ENCODE measurements around the gene CELF2.
A peak's percentile ranks its signal among the peaks of the same experiment; 100 is the strongest.
"Not testable (repeated sequence)": the region's sequence is repeated elsewhere in the genome, so short reads cannot be mapped to it uniquely, and the experiment has no call there.

Gene CELF2

DNA sequence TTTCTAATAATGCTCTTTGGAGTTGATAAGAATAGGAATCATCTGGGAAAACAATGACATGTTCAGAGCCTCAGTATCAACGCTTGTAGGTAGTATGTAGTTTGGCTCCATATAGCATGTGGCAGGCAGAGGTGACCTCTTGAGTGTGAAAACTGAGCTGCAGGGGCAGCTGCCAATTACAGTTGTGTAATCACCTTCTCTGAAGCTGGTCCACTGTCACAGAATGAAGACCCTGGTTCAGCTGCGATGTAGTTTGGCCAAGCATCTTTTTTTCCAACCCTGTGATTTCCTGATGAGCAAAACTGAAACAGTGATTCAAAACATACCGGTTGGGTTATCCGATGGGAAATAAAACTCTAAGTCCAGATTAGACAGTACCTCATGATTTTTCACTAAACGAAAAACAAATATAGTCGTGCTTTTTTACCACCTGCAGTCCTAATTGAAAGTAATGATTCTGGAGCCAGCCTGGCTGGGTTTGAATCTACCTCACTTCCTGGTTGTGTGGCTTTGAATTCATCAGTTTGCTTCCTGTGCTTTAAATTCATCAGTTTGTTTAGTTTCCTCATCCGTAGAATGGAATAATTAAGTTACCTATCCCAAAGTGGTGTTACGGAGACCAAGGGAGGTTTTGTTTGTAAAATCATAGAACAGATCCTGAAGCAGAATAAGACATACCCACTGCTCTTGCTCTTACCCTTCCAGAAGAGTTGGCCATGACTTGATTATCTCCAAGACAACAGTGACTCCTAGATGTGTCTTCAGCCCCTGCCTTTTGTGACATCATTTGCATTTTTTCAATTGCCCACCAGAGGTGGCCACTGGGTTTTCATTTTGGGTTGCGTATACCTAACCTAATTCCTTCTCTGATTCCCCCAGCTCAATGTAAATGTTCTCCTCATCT, 87.4 kb downstream of the CELF2 start:
- DNase-seq, result no peak

DNA sequence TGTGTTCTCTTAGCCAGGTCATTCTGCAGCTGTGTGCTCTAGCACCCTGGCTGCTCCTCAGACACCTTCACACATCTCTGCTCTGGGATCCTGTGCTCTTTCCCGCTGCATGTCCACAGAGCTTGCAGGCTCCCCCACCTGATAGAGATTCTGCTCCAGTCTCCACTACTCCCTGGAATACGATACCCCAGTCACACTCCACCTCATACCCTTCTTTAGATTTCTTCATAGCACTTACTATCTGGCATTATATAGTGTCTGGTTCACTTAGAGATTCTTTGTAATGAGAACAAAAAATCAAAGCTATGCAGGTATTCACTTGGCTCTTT, 88.0 kb downstream of the CELF2 start:
- no peak for DNase-seq

DNA sequence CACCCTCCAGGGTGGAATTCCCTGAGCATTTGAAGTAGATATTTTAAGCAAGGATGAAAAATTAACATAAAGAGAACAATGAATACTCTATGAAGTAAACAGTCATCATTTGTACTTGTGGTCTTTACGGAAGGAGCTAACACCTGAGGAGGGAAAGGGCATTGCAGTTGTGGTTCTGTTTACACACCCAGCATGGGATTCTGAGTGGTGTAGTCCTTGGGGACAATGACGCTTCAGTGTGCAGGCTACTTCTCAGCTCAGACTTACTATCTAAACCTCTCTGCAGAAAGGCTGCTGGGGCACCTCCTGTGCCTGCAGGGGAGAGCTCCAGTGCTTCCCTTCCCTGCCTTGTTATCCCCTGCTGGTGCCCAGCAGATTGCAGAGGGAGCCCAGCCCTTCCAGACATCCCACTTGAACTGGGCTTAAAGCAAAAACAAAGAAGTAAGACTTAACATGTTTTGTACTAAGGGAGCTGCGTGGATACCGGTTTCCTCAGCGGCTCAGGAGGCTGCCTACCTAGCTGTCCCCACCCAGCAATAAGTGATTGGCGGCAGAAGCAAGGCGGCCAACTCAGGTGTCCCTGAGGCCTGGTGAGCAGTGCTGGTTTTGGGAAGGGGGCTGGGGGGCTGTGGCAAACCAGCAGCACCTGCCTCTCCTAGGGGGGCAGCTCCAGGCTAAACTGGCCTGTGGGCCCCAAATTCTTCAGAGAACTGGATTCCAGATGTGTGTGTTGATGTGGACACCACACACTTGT, 89.1 kb downstream of the CELF2 start:
- no peak for DNase-seq

DNA sequence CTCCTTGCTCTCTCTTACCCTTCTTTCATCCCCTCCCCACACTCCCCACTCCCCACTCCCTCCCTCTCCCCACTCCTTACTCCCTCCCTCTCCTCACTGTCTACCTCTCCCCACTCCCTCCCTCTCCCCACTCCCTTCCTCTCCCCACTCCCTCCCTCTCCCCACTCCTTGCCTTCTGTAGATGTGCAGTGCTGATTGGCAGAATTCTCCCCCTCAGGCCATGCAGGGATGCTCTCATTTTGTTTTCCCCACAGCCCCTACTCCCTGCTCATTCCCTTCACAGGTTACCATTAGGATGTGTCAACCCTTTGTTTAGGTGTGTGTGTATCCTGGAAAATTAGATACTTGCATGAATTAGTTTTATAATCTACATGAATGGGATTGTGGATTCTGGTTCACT, 90.3 kb downstream of the CELF2 start:
- no peak for DNase-seq

DNA sequence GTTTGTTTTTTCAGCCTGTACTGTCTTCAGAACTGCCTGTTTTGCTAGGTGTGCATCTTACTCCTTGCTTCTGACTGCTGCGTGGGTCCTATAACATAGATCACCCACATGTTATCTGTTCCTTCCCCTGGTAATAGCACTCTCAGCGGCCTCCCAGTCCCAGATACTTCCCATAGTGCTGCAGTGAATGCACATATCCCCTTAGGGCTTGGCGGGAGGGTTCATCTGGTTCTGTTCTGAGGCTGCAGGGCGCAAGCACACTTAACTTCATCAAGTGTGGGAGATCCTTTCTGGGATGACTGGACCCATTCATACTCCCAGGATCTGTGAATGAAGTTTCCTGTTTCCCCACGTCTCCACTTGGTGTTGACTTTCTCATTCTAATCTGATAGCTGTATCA, 90.7 kb downstream of the CELF2 start:
- no peak for DNase-seq

DNA sequence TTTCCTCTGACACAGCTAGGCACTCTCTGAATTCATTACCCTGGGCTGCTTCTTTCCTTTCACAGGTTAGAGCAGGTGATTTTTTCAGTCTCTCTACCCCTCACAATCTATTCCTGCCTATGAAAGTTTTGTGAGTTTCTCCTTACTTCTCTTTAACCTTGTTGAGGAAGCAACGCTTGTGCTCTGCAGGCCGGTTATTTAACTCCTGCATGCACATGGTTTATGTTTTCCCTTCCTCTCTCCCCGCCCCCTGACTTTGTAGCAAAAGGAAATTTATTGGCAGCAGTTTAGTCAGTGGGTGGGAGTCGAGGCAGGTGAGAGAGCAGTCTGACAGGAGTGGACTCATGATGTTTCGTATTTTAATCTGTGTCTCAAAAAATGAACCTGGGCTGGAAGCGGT, 91.9 kb downstream of the CELF2 start:
- DNase-seq, result no peak

DNA sequence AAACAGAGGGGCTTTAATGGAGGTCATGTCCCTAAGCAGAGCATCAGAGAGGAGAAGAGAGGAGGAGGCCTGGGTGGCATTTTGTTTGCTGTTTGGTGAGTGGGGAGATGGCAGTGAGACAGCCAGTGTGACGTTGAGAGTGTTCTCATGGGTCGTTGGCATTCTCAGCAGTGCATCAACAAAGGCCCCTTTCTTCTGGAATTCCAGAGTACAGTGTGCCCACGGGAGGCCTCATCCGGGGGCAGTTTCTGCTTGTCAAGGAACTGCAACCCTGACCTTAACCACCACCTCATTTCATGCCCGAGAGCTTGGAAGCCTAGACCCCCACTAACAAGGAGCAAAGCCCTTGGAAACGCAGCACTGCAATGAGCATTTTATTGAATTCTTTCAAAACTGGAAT, 92.9 kb downstream of the CELF2 start:
- no peak for DNase-seq

DNA sequence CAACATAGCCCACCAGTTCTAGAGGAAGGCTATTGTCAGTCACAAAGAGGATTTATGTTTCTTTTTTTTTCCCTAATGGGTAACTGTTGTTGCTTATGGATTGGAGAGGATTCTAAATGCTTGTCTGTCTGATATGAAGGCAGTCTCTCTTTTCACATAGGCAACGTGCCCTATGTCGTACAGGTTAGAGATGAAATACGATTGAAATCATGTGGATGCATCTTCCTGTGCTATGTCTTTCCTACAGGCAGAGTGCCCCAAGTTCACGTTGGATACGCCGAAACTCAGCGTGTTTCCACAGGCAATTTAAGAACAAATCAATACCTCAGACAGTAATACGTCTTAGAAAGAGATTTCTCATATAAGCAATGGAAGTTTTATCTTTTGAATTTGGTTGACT, 93.8 kb downstream of the CELF2 start:
- no peak for DNase-seq

DNA sequence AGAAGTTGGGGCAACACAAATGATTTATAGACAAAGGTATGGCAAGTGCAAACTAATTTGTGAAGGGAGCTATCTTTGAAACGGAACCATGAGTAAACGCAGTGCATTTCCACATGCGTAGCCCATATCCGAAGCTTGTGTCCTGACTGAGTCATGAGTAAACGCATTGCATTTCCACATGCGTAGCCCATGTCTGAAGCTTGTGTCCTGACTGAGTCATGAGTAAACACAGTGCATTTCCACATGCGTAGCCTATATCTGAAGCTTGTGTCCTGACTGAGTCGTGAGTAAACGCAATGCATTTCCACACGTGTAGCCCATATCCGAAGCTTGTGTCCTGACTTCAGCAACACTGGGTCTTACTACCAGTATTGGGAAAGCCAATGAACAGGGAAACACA, 95.0 kb downstream of the CELF2 start:
- no peak for DNase-seq

DNA sequence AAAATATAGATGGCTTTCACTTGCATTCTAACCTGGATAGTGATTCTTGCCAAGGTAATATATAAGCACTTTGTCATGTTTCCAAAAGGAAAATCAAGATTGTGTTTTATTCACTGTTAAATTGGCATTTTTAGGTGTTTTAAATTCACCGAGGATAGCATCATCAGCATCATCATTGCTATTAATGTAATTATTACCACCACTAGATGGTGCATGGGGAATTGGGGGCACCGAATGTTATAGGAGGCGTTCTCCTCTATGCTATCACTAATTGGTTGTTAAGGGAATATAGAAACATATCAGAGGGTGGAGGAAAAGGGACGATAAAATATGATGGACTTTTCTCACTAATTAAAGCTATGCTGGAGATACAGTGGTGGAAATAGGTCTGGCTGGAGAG, 95.5 kb downstream of the CELF2 start:
- peak; percentile 30 for DNase-seq

DNA sequence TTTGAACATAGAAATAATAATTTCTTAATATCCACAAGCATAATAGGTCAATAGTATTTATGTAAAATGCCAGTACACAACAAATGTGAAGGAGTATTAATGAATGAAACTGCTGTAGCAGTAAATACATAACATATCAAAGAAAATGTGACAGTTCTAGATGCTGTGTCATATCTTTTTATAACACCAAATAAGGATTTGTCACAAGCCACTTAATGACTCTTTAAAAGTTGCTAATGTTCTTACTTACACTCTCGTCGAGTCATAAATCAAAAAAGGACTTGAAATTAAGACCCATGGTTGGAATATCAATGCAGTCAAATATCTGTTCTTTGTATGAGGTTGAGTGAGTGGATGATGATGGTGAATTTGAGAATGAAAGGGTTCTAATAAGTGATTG, 96.6 kb downstream of the CELF2 start:
- DNase-seq, result no peak

DNA sequence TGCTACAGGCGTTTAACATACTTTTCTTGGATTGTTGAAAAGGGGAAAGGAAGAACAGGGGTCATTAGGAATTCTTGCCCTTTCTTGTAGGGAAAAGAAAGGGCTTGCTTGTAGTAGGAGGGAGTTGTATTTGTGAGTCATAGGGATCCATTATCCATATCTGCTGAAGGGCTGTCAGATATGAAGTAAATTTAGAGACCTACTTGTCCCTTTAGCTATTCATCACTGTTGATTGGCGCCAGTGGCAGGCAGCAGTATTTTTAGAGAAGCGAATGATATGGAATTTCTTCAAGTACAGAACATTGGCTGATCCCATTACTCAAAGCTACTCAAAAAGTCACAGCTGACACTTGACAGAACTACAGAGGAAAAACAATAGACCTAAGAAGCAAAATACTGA, 97.7 kb downstream of the CELF2 start:
- no peak for DNase-seq

DNA sequence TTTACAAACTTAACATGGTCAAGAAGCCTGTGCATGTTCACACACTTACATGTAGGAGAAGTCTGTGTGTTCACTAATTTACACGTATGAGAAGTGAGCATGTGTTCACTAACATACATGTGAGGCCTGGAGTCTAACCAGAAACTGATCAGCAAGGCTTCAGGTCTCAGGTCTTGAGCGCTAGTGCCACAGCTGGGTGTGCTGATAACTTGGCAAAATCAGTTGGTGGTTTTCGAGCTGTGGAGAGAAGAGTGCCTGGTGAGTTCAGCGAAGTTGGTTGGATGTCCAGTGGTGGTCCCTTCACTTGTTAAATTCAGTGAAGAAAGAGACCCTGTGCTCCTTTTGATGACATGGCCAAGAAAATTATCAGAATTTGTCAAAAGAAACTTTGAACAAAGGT, 98.7 kb downstream of the CELF2 start:
- DNase-seq, result no peak

DNA sequence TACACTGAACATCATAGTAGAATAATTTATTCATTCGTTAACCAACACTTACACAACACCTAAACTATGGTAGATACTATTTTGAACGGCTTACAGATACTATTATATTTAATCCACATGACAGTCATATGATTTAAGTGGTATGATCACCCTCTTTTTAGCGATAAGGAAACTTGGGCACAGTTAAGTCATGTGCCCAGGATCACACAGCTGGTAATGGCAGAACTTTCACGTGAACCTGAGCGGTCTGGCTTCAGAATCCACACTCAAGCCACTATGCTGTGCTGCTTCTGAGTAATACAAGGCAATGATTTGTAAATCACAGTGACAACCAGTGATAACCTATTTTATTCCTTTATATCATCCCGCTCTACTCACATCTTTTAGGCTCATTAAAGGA, 99.1 kb downstream of the CELF2 start:
- no peak for DNase-seq

DNA sequence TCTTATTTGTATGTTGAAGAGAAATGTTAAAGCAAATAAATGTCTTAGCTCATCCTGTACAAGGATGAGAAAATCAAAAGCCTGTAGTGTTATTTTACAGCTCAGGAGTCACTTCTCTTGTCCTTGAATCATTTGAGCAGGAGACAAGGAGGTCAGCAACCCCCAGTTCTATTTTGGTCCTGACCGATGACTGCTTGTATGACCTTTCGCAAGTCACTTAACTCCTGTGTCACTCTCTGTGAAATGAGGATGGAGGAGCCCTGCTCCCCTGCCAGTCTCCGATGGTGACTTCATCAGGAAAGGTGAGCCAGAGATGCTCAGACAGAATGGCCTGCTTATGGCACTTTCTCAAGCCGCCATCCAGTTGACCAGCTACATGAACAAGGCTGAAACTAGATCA, 101.0 kb downstream of the CELF2 start:
- DNase-seq, result no peak

DNA sequence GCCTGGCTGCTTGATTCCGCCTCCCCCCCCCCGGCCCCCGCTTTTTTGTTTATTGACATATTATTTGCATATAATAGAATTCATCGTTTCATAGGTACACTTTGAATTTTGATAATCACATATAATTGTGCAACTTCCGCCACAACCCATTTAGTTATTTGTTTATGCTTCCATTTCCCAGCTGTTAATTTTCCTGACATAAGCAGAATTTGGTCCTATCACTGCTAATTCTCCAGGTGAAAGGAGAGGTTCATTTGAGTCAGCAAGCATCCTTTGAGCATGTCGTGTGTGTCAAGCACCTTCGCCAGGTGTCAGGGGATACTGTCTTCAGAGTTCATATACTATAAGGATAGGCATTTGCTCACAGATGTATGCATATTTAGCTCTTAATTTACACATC, 102.2 kb downstream of the CELF2 start:
- DNase-seq, result no peak

DNA sequence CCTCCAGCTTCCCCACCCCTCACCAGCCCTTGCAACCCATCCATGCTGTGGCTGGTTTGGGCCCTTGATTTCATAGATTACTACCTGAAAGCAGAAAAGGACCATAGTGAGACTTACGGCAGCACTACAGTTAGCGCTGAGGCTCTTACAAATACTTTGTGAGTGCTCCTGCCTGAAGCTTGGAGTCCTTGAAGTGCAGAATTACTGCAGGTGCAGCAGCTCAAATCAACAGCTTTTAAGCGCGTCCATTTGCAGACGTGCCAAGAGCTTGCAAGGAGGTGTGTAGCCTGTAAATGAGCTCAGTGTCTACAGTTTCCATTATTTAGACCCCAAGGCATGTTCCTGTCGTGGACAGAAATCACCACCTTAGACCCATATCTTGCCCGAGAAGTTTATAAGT, 103.0 kb downstream of the CELF2 start:
- no peak for DNase-seq

DNA sequence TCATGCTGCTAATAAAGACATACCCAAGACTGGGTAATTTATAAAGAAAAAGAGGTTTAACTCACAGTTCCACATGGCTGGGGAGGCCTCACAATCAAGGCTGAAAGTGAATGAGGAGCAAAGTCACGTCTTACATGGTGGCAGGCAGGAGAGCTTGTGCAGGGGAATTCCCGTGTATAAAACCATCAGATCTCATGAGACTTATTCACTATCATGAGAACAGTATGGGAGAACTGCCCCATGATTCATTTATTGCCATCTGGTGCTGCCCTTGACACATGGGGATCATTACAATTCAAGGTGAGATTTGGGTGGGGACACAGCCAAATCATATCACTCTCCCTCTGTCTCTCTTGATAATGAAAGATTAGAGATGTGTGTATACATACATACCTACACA, 106.2 kb downstream of the CELF2 start:
- DNase-seq, result not testable (repeated sequence)

DNA sequence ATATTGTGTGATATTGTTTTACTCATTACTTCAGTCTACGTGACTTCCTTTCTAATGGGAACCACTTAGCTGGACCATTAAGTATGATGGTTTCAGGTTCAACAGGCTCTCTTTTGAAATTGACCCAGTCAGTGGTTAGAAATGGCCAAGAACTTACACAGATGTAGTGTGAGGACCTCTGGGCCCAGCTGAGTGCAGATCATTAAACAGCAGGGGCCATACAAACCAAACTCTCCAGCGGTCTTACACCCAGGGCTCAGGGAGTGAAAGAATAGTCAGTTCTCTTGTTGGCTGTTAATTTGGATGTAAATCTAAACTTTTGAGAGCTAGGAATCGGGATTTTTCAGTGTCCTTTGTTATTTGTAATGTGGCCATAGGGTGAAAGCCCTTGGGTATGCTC, 107.3 kb downstream of the CELF2 start:
- DNase-seq, result no peak

DNA sequence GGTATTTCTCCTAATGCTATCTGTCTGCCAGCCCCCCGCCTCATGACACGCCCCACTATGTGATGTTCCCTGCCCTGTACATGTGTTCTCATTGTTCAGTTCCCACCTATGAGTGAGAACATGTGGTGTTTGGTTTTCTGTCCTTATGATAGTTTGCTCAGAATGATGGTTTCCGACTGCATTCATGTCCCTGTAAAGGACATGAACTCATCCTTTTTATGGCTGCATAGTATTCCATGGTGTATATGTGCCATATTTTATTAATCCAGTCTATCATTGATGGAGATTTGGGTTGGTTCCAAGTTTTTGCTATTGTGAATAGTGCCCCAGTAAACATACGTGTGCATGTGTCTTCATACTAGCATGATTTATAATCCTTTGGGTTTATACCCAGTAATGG, 109.3 kb downstream of the CELF2 start:
- not testable (repeated sequence) for DNase-seq

DNA sequence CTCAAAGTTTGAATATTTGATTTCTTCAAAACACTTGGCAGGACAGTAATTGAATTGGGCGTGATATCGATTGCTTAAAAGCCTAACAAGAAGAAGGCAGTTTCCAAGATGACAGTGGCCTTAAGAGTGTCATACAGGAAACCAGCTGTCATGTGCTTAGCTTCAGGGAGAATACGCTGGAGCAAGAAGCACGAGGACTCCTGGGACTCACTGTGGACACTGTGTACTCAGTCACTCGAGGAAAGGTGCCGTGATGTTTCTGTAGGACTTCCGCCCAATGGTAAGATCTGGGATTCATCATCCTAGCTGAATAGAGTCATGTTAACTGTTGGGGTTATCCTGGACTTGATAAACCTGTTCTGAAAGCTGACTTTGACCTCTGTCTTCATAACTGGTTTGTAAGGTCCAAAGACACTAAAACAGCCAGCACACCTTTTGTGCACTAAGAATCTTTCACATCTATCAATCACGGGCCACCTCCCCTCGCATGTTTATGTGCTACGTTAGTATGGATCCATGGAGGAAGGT, 113.5 kb downstream of the CELF2 start:
- no peak for DNase-seq

DNA sequence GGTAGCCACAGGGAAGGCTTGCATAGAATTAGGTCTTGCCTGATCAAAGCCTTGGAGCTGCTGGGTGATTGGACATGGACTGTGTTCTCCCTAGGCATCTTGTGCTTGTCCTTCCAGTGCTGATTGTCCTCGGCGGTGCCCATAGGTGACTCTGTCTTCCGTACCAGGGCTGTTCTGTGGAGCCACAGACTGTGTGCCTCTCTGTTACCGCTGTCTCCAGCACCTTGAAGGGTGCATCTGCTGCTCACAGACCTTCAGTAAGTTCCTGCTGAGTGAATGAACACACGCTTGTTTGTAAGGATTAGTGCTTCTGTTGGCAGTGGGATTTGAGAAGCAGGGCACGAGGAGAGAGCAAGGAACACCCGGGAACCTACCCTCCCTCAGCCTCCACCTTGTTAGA, 116.7 kb downstream of the CELF2 start:
- no peak for DNase-seq

DNA sequence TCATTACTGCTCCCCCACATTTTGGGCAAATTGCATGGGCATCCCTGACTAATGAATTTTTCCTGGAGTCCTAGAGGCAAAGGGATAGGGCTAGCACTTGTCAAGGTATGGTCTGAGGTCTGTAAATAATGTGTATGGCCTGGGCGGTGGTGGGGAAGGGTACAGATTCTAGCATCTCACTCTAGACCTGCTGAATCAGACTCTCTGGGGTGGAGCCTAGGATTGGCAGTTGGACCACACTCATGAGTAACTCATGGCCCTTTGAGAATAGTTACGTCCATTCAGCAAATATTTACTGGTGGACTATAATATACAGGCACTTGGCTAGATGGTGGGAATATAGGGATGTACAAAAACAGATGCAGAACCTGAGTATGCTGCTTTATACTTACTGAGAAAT, 118.0 kb downstream of the CELF2 start:
- DNase-seq, result no peak

DNA sequence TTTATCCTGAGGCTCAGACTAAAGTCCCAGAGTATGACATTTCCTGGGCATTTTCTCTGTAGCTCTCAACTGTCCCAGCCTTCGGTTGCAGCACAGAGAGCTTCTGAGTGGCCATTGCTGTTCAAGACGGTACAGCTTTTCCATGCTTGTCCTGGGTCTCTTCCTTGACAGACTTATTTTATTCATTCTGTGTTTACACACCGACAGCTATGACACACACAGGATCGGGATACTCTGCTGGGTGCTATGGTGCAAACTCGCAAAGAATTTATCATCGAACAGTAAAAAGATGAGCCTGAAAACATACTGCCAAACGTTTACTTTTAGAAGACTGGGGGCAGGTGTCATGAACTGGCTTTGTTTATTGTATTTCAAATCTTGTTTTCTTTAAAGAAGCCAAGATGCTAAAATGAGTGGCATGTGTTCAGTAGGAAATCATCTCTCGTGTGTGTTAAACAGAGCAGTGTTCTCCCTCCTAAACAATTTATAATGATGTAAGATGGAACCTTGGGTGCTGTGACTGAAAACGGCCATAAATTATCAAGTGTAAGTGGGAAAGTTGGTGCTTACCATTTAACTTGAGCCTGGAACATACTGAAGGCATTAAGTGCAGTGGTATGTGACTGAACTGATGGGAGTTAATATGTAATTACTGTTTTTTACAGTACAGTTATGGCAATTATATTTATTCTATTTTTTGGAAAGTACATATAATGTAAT, 120.8 kb downstream of the CELF2 start:
- no peak for DNase-seq
